Measurements from ENCODE around the gene ABLIM2.

DNA sequence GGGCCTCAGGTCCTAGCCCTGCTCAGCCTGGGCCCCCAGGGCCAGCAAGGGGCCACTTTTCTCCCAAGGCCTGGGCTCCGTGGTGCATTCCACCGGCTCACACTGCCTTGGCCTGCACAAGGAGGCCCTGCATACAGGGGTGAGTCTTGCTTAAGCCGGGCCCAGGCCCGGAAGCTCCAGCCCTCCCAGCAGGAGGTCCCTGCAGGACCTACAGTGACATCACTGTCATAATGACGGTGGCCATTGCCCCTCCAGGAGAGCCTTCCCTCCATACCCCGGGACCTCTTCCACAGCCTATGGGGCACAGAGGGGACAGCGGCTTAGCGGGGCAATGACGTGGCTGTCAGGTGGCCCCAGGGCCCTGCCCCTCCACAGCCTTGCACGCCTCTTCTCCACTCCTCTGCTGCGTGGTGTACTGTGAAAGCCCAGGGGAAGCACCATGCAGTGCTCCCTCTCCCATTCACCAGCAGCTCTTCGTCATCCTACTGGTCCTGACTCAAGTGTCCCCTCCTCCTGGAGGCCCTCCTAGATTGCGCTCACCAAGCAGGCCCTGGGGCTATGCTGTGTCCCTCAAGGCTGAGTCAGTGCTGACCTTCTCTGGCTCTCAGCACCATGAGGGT, 186.6 kb downstream of the ABLIM2 start:
- TF ChIP-seq, protein P1, sequence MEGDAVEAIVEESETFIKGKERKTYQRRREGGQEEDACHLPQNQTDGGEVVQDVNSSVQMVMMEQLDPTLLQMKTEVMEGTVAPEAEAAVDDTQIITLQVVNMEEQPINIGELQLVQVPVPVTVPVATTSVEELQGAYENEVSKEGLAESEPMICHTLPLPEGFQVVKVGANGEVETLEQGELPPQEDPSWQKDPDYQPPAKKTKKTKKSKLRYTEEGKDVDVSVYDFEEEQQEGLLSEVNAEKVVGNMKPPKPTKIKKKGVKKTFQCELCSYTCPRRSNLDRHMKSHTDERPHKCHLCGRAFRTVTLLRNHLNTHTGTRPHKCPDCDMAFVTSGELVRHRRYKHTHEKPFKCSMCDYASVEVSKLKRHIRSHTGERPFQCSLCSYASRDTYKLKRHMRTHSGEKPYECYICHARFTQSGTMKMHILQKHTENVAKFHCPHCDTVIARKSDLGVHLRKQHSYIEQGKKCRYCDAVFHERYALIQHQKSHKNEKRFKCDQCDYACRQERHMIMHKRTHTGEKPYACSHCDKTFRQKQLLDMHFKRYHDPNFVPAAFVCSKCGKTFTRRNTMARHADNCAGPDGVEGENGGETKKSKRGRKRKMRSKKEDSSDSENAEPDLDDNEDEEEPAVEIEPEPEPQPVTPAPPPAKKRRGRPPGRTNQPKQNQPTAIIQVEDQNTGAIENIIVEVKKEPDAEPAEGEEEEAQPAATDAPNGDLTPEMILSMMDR (IDR thresholded peaks at IDR 0.05), result no peak
- no peak for TF ChIP-seq POLR2A (IDR thresholded peaks at IDR 0.05; ENCODE audit: low read length)
- TF ChIP-seq PBX3 (IDR thresholded peaks at IDR 0.05), result no peak
- TF ChIP-seq EHF (CRISPR knock-in tag; IDR thresholded peaks at IDR 0.05), result no peak
